Stimulated activated CD4-positive, alpha-beta T cell treated with anti-CD3 and anti-CD28 coated beads, Interleukin-1b, Interleukin-23, amount 100 ng/mL, for 48 hours (primary cell): ENCODE results near the gene ANGEL1.

Experiments used
- DNase-seq: peaks from one replicate; pipeline ENCODE4 v3.0.0-alpha.2; 2020

ANGEL1 gene

DNA sequence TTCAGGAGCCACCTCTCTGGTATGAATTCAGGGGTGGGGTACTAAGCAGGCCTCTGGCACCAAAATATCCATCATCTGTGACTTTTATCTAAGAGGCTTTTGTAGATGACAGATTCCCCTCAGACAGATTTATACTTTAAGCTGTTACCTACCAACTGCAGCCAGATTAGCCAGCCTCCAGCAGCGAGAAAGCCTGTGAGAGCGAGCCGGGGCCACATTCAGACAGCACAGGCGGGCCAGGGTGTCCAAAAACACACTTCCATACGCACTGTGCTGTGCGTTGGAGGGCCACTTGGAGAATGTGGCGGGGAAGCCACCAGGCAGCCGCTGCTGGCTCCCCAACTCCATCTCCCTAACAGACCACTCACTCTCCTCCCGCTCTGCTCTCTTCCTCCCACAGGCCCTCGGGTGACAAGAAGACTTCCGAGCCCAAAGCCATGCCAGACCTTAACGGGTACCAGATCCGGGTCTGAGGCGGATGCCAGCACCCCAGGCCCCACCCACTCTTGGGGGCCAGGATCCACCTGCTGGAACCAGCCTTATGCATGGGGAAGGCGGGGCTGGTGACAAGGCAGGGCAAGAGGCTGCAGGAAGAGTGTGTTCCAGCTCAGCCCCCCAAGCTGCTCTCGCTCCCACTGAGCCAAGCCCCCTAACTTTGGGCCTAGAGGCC, 34.0 kb downstream of the ANGEL1 start:
- no peak for DNase-seq

DNA sequence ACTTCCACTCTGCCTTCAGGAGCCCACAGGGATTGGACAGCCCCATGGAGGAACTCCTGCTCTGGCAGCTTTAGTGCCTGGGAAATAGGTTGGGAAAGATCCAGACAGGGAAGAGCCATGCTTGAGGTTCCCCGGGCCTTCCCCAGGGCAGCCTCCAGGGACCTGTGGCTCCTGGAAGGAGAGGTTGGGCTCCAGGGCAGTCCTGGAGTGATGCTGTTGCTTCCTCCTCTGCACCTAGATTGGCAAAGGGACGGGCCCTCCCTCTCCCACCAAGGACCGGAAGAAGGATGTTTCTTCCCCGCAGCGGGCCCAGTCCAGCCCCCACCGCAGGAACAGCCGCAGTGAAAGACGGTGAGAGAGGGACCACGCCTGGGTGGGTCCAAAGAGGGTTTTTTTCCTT, 35.0 kb downstream of the ANGEL1 start:
- DNase-seq: no peak

- no peak for DNase-seq
Observed at GRCh38 chr14:76776428-76777251, 36.0 kb downstream of the ANGEL1 start.

DNA sequence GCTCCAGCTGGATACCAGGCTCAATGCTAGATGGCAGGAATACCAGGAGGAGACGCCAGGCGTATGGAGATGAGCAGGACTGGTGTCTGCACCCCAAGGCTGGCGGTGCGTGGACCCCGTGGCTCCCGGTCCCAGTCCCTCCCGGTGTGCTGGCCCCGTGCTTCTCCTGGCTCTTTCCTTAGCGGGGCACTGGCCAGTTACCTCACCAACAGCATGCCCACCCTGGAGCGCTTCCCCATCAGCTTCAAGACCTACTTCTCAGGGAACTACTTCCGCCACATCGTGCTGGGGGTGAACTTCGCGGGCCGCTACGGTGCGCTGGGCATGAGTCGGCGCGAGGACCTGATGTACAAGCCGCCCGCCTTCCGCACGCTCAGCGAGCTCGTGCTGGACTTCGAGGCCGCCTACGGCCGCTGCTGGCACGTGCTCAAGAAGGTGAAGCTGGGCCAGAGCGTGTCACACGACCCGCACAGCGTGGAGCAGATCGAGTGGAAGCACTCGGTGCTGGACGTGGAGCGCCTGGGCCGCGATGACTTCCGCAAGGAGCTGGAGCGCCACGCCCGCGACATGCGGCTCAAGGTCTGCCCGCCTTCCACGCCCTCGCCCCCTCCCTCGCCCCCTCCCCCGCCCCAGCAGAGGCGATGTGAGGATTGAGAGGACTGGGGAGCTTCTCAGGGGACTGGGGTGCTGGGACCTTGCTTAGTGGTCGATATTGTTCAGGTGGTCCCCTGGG, 36.8 kb downstream of the ANGEL1 start:
- DNase-seq: no peak

DNA sequence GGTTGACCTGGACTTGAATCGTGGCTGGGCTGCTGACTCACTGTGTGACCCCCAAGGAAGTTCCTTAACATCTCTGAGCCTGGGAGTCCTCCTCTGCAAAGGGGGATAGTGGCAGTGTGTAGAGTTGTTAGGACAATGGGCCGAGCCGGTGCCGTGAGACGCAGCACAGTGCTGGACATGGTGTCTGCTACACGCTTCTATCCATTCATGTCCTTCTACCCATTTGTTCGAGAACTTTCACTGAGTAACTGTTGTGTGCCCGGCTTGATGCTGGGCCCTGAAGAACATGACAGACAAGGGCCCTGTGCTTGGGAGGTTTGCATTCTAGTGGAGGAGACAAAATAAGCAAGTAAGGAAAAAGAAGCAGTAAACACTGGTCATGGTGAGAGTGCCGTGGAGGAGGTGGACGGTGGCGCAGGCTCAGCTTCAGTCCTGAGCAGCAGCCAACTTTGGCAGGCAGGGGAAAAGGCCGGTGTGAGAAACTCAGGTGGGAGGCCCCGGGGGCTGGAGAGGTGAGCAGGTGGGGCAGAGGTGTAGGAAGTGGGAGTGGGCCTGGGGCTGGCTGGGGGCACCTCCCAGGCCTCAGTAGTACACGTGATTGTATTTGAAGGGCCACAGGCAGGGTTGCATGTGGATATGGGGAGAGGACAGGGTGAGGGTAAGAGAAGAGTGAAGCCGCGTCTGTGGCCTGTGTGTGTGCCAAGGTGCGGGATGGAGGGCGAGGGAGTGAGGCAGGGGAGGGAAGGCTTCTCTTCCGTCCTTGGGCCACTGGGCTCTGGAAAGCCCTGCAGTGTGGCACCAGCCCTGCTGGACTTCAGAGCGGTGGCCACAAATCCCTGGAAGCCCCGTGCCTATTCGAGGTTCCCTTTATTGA, 37.6 kb downstream of the ANGEL1 start:
- DNase-seq: no peak

GRCh38 chr14:76773956-76774820, 38.5 kb downstream of the ANGEL1 start:
- no peak for DNase-seq

DNA sequence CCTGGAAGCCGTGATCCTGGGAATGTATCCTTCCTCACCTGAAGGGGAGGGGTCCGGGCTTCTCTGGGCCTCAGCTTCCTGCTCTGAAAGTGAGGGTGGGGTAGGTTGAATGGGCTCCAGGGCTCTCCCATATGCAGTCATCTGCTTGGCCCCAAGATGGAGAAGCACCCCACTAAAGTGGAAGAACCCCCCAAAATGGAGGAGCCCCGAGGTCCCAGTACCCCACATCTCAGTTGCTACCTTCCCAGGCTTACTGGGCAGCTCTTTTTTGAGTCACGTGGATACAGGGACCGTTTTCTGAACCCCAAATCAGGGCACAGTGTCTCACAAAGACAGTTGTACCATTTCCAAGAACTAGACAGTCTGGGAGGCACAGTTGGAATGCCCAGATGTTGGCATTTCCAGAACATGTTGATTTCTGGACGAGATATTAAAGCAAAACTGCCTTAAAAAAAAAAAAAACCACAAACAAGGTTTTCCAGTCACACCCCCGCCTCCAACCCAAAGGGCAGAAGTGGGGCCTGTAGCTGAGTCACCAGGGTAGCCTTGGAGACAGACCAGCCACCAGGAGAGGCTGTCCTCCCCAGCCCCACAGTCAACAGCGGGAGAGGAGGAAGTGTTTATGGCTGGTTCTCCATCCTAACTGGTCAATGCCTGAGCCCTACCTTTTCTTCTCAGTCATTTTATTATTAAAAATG, 39.3 kb downstream of the ANGEL1 start:
- no peak for DNase-seq

- no peak for DNase-seq
Observed at GRCh38 chr14:76772300-76773187, 40.1 kb downstream of the ANGEL1 start.

GRCh38 chr14:76771437-76771980, 41.2 kb downstream of the ANGEL1 start:
- DNase-seq: no peak

- no peak for DNase-seq
Observed at GRCh38 chr14:76770521-76771436, 41.9 kb downstream of the ANGEL1 start.

DNA sequence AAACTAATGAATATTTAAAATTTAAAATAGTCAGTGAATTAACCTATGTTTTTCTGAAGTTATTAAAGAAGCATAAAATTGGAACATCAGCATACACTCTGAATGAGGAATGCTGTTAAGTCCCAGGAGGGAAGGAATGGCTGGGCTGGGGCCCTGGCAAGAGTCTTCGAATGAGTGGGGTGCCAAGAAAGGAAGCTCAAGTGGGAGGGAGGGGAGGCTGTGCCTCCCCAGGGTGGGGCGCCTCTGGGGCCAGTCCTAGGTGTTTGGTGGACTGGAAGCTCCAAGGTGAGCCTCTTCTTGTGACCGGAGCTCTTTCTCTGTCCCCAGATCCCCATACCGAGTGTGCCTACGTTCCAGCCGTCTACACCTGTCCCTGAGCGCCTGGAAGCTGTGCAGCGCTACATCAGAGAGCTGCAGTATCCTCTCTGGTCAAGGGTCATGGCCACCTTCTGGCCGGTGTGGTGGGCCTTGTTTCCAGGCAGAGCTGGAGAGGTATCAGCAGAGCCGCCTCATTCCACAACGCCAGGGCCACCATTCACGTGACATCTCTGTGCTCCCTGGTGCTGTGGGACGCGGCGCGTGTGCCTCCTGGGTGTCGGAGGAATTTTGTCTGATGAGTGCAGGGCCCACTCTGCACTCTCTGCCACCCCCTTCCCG, 42.9 kb downstream of the ANGEL1 start:
- no peak for DNase-seq

- DNase-seq: no peak
Observed at GRCh38 chr14:76768671-76769500, 43.8 kb downstream of the ANGEL1 start.

- peak; percentile 64 for DNase-seq
Observed at GRCh38 chr14:76767681-76768656, 44.7 kb downstream of the ANGEL1 start.

GRCh38 chr14:76765461-76765931, 47.2 kb downstream of the ANGEL1 start:
- DNase-seq: no peak
